AG04450 (cell line): ENCODE results near the gene GRHL1. TPM values are rescaled to one million over a fixed set of nuclear protein-coding genes. Genes with fewer than 3 reads are reported as not detected.
"Not testable (repeated sequence)": the region's sequence is repeated elsewhere in the genome, so short reads cannot be mapped to it uniquely, and the experiment has no call there.

Experiments used
- CTCF ChIA-PET: fragments of 300-600, 350-600 bp; formaldehyde crosslinking; extraction: SDS; loops from one replicate; lab custom pipeline; 2022; ENCODE audit warnings: antibody characterized with exemption, inconsistent platforms; lab: Charles Lee
- POLR2A ChIA-PET: fragments of 350-600 bp; formaldehyde crosslinking; extraction: SDS; loops from one replicate; lab custom pipeline; 2021; ENCODE audit warnings: antibody characterized with exemption, inconsistent platforms; lab: Yijun Ruan, JAX
- DNase-seq: peaks from one replicate; pipeline ENCODE4 v3.0.0-alpha.2; 2011; ENCODE audit warnings: low read depth, low spot score
- H3K27ac ChIP-seq: one replicate; pipeline ENCODE4 v1.5.1; 2012; ENCODE audit warnings: low read depth, low read length, control low read depth
- H3K27me3 ChIP-seq: one replicate; pipeline ENCODE4 v1.6.0; 2012; ENCODE audit warnings: low read length; ENCODE audit not compliant: control insufficient read depth, insufficient read depth
- H3K4me3 ChIP-seq: 2 replicates; pipeline ENCODE4 v1.5.1; 2011; ENCODE audit warnings: mild to moderate bottlenecking, low read depth, low read length, control low read depth
- H3K9me3 ChIP-seq: 2 replicates; pipeline ENCODE4 v1.5.1; 2012; ENCODE audit warnings: low read length; ENCODE audit not compliant: control insufficient read depth, insufficient read depth
- polyA plus RNA-seq: library from polyadenylated mRNA; depleted of rRNA; stranded (reverse); fragments of >200 nt; gene quantifications from 2 replicates; pipeline ENCODE4 v1.2.3, GENCODE V29; 2011
- TF ChIP-seq, protein P1 (sequence below): IDR thresholded peaks from 2 replicates; pipeline ENCODE4 v1.5.1; 2011; ENCODE audit warnings: low read depth, low read length, control low read depth, inconsistent platforms

The GRHL1 gene
- polyA plus RNA-seq, 1 experiment, result 0.64 TPM

DNA sequence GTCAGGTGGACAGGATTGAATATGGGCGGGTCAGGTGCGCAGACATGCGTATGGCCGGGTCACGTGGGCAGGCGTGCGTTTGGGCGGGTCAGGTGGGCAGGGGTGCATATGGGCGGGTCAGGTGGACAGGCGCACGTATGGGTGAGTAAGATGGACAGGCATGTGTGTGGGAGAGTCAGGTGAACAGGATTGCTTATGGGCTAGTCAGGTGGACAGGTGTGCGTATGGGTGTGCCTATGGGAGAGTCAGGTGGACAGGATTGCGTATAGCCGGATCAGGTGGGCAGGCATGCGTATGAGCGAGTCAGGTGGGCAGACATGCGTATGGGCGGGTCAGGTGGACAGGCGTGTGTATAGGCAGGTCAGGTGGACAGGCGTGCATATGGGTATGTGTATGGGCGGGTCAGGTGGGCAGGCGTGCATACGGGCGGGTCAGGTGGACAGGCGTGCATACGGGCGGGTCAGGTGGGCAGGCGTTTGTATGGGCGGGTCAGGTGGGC, 61.5 kb downstream of the GRHL1 start:
- Histone ChIP-seq H3K27ac (no peak overlapping the region), H3K27me3 (no peaks in the 10 kb centered on the region), H3K9me3 (peaks cover 69% of the 10 kb centered on the region), H3K4me3 (no peak overlapping the region)
- TF ChIP-seq, protein P1, sequence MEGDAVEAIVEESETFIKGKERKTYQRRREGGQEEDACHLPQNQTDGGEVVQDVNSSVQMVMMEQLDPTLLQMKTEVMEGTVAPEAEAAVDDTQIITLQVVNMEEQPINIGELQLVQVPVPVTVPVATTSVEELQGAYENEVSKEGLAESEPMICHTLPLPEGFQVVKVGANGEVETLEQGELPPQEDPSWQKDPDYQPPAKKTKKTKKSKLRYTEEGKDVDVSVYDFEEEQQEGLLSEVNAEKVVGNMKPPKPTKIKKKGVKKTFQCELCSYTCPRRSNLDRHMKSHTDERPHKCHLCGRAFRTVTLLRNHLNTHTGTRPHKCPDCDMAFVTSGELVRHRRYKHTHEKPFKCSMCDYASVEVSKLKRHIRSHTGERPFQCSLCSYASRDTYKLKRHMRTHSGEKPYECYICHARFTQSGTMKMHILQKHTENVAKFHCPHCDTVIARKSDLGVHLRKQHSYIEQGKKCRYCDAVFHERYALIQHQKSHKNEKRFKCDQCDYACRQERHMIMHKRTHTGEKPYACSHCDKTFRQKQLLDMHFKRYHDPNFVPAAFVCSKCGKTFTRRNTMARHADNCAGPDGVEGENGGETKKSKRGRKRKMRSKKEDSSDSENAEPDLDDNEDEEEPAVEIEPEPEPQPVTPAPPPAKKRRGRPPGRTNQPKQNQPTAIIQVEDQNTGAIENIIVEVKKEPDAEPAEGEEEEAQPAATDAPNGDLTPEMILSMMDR, result no peak
- DNase-seq, result no peak
- ChIA-PET CTCF (no interaction called here), POLR2A (no interaction called here)

DNA sequence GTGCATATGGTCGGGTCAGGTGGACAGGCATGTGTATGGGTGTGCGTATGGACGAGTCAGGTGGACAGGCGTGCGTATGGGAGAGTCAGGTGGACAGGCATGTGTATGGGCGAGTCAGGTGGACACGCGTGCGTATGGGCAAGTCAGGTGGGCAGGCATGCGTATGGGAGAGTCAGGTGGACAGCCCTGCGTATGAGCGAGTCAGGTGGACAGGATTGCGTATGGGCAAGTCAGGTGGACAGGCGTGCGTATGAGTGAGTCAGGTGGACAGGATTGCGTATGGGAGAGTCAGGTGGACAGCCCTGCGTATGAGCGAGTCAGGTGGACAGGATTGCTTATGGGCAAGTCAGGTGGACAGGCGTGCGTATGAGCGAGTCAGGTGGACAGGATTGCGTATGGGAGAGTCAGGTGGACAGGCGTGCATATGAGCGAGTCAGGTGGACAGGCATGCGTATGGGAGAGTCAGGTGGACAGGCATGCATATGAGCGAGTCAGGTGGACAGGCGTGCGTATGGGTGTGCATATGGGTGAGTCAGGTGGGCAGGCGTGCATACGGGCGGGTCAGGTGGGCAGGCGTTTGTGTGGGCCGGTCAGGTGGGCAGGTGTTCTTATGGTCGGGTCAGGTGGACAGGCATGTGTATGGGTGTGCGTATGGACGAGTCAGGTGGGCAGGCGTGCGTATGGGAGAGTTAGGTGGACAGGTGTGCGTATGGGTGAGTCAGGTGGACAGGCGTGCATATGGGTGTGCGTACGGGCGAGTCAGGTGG, 62.3 kb downstream of the GRHL1 start:
- H3K27me3 ChIP-seq, CTCF ChIA-PET, POLR2A ChIA-PET, H3K4me3 ChIP-seq, DNase-seq, H3K27ac ChIP-seq: not testable (repeated sequence)
- H3K9me3 ChIP-seq, result peaks cover 69% of the 10 kb centered on the region

DNA sequence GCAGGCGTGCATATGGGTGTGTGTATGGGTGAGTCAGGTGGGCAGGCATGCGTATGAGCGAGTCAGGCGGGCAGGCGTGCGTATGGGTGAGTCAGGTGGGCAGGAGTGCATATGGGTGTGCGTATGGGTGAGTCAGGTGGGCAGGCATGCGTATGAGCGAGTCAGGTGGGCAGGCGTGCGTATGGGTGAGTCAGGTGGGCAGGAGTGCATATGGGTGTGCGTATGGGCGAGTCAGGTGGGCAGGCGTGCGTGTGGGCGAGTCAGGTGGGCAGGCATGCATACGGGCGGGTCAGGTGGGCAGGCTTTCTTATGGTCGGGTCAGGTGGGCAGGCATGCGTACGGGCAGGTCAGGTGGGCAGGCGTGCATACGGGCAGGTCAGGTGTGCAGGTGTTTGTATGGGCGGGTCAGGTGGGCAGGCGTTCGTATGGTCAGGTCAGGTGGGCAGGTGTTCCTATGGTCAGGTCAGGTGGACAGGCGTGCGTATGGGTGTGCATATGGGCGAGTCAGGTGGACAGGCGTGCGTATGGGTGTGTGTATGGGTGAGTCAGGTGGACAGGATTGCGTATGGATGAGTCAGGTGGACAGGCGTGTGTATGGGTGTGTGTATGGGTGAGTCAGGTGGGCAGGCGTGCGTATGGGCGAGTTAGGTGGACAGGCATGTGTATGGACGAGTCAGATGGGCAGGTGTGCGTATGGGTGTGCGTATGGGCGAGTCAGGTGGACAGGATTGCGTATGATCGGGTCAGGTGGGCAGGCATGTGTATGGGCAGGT, 63.1 kb downstream of the GRHL1 start:
- no peak overlapping the region for H3K4me3 ChIP-seq
- peaks cover 66% of the 10 kb centered on the region for H3K9me3 ChIP-seq
- peaks cover 3% of the 10 kb centered on the region for H3K27me3 ChIP-seq
- ChIA-PET POLR2A (no interaction called here), CTCF (no interaction called here)
- no peak for DNase-seq
- TF ChIP-seq, protein P1, result no peak
- no peak overlapping the region for H3K27ac ChIP-seq

DNA sequence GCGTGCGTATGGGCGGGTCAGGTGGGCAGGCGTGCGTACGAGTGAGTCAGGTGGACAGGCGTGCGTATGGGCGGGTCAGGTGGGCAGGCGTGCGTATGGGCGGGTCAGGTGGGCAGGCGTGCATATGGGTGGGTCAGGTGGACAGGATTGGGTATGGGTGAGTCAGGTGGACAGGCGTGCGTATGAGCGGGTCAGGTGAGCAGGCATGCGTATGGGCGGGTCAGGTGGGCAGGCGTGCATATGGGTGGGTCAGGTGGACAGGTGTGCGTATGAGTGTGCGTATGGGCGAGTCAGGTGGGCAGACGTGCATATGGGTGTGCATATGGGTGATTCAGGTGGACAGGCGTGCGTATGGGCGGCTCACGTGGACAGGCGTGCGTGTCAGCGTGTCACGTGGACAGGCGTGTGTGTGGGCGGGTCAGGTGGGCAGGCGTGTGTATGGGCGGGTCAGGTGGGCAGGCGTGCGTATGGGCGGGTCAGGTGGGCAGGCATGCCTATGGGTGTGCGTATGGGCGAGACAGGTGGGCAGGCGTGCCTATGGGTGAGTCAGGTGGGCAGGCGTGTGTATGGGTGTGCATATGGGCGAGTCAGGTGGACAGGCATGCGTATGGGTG, 64.0 kb downstream of the GRHL1 start:
- H3K4me3 ChIP-seq, DNase-seq, POLR2A ChIA-PET, H3K27ac ChIP-seq, CTCF ChIA-PET, H3K27me3 ChIP-seq: not testable (repeated sequence)
- peaks cover 63% of the 10 kb centered on the region for H3K9me3 ChIP-seq

DNA sequence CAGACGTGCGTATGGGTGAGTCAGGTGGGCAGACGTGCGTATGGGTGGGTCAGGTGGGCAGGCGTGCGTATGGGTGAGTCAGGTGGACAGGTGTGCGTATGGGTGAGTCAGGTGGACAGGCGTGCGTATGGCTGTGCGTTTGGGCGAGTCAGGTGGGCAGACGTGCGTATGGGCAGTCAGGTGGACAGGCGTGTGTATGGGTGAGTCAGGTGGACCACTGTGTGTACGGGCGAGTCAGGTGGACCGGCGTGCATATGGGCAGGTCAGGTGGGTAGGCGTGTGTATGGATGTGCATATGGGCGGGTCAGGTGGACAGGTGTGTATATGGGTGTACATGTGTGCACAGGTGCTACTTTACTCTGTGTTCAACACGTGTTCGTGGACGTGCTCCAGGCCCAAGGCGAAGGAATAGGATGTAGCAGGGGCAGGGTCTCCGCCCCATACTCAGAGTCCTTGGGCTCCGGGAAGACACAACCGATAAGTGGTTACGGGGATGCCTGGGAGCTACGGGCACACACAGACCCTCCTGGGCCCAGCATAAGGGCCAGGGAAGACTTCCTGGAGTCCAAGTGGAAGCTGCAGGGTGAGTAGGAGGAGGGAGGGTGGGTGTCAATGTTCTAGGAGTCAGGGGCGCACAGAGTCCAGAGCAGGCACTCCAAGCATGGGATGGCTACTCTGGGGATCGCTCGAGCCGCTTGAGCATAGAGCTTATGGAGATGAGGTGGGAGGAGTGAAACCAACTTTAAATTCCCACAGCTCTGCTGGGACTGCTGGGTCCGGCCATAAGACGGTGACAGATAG, 64.7 kb downstream of the GRHL1 start:
- ChIA-PET POLR2A (no interaction called here), CTCF (interaction anchor here (1.4 kb wide), 1 partner anchor 32 kb away, joined by 8 read pairs; no protein-coding TSS in a partner anchor)
- Histone ChIP-seq H3K27me3 (peaks cover 3% of the 10 kb centered on the region), H3K27ac (no peak overlapping the region), H3K9me3 (peaks cover 62% of the 10 kb centered on the region), H3K4me3 (no peak overlapping the region)
- DNase-seq, result no peak
- TF ChIP-seq, protein P1, result no peak
